GM12873 (cell line): ENCODE measurements around the gene IGSF21.

Experiments used
- TF ChIP-seq, protein P1 (sequence below): IDR thresholded peaks from 2 replicates; pipeline ENCODE4 v1.5.1; 2012; ENCODE audit warnings: low read depth, mild to moderate bottlenecking, moderate library complexity, low read length, control low read depth; ENCODE audit not compliant: insufficient read depth; ENCODE audit errors: missing control alignments

Gene IGSF21

DNA sequence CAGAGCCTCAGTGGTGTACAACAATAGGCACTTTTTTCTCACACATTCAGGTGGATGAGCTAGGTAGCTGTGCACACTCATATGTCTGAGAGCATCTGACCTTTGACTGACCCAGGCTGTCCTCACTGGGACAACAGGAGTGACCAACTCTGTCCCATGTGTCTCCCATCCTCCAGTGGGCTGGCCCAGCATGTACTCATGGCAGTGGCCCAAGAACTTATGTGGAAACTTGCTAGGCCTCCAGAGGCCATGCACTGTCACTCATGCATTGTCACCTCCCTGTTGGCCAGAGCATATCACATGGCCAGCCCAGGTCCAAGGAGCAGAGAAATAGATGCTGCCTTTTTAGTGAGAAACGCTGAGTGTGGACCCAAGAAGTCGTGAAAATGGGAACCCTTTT, 158.8 kb downstream of the IGSF21 start:
- TF ChIP-seq, protein P1, sequence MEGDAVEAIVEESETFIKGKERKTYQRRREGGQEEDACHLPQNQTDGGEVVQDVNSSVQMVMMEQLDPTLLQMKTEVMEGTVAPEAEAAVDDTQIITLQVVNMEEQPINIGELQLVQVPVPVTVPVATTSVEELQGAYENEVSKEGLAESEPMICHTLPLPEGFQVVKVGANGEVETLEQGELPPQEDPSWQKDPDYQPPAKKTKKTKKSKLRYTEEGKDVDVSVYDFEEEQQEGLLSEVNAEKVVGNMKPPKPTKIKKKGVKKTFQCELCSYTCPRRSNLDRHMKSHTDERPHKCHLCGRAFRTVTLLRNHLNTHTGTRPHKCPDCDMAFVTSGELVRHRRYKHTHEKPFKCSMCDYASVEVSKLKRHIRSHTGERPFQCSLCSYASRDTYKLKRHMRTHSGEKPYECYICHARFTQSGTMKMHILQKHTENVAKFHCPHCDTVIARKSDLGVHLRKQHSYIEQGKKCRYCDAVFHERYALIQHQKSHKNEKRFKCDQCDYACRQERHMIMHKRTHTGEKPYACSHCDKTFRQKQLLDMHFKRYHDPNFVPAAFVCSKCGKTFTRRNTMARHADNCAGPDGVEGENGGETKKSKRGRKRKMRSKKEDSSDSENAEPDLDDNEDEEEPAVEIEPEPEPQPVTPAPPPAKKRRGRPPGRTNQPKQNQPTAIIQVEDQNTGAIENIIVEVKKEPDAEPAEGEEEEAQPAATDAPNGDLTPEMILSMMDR, result no peak

DNA sequence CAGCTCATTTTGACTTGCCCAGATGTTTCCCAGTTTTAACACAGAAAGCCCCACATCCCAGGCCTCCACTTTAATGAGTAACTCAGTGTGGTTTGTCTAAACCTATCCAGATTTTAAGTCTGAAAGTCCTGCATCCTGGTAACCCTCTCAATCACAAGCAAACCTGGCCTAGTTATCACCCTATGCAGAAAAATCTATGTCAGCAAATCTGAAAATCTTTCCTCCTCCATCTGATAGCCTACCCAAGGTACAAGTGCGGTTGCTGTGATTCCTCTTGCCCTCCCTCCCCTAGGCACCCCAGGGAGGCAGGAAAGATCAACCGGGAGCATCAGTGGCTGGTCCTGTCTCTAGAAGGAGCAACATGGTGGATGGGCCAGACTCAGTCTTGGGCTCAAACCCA, 163.7 kb downstream of the IGSF21 start:
- TF ChIP-seq, protein P1, result no peak

DNA sequence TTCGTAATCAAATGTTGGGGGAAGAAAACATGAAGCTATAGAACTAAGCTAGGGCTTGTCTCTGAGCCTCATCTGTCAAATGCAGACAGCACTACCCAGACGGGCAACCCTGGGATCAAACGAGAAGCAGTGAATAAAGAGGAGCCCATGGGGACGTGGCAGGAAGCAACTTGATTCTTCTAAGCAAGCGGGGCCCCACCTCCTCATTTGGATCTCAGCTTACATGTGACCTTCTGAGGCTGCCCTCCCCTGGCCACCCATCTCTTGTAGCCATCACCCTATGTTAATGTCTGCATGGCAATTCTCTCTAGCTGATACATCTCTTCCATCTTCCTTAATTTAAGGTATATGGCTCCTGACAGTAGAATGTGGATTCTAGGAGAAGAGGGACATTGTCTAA, 171.3 kb downstream of the IGSF21 start:
- TF ChIP-seq, protein P1, result no peak

DNA sequence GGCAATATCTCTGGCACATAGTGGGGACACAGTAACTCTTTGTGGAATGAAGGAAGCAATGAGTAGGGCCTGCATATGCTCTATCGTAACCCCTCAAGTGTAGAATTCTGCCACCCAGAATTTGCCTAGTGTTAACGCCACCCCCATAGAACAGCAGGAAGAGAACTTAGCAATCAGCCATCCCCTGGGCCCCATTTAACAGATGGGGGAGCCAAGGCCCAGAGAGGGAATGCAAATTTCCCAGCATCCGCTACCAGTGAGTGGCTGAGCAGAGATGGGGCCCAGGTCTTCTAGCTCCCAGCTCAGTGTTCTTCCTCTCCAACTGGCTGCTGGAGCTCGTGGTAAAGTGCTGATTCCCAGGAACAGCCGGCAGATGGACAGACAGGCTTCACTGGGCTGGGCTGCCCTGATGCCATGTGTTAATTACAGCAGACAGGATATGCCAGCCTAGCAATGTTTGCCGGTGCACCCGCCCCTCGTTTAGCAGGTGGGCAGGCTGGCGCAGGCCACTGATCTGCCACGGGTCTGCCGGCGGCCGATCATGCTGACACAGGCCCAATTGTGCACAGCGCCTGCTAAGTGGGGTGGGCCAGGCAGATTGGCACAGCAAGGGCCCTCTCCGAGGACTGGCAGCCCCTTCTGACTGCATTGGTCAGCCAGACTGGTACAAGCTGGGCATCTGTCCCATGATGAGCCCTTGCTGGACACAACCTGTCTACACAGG, 171.9 kb downstream of the IGSF21 start:
- TF ChIP-seq, protein P1, result no peak

DNA sequence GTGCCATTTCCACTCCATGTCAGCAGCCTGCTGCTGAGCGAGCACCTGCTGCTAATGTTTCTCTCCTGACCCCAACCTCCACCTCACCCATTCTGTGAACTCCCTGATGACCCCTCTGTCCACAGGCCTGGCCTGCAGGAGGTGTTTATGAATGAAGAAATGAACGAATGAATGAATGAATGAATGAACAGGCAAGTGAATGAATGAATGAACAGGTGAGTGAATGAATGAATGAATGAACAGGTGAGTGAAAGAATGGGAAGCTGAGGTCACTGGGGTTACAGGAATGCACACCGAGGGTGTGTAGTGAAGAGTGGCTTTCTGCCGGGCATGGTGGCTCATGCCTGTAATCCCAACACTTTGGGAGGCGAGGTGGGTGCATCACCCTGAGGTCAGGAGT, 173.4 kb downstream of the IGSF21 start:
- TF ChIP-seq, protein P1, result no peak

DNA sequence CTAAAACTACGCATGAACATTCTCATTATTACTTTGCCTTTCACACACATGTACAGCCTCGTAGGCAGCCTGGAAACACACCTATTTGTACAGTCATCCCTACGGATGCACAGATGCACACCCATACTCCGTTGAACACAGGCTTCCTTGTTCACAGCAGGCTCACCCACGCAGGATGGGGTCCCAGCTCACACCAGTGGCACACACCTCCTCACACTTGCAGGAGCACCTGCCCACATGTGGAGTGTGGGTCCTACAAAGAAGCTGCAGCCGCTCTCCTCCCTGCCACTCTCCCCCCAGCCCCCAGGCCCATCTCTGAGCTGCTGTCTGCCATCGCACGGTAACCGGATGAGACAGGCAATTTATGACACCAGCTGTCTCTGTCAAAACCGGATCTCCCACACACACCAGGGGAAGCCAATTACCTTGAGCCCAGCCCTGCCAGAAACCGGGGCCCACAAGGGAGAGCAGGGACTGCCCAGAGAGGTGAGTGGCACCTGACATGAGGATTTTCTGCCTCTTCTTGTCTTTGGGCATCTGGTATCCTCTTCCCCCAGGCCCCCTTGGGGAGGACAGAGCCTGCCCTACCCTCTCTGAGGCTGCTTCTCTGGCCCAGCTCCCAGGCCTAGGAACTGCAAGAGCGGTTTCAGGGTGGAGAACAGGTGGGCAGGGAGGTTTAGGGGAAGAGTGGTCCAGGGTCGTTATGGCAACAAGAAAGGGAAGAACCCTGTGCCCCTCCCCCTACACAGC, 175.4 kb downstream of the IGSF21 start:
- TF ChIP-seq, protein P1, result no peak

DNA sequence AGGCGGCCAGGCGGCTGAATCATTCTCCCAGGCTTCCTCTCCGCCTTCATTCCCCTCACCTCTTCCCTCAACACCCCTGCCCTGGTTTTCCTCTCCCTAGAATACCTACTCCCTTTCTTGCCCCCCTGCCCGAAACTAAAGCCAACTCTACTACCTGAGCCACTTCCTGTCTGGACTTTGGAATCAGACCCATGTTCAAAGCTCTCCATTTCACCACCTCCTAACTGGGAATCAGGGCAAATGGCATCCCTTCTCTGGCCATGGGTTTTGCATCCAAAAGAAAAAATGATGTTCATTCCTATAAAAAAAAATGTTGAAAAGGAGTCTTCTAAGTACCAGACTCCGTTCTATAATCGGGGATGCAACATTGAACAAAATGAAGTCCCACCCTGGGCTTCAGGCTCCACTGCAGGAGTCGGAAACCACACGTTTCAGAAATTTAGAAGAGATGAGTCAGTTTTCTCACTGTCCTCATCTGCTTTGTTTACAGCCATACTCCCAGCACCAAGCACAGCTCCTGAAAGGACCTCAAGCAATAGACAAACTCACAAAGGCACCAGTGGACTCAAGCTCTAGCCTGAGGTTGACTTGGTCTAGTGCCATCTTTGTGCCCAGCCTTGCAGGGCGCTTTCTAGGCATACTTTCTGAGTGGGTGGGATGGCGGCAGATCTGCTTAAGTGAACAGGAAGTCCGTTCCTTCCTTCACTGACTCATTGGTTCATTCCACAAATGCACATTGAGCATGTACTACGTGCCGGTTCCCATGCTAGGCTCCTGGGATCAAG, 176.2 kb downstream of the IGSF21 start:
- TF ChIP-seq, protein P1, result no peak
